ENCODE results near the gene KCNQ5.
"Not testable (repeated sequence)": the region's sequence is repeated elsewhere in the genome, so short reads cannot be mapped to it uniquely, and the experiment has no call there.

GRCh38 chr6:72984189-72984831 lies 362.4 kb downstream of the KCNQ5 start:
- TF ChIP-seq, protein P1, sequence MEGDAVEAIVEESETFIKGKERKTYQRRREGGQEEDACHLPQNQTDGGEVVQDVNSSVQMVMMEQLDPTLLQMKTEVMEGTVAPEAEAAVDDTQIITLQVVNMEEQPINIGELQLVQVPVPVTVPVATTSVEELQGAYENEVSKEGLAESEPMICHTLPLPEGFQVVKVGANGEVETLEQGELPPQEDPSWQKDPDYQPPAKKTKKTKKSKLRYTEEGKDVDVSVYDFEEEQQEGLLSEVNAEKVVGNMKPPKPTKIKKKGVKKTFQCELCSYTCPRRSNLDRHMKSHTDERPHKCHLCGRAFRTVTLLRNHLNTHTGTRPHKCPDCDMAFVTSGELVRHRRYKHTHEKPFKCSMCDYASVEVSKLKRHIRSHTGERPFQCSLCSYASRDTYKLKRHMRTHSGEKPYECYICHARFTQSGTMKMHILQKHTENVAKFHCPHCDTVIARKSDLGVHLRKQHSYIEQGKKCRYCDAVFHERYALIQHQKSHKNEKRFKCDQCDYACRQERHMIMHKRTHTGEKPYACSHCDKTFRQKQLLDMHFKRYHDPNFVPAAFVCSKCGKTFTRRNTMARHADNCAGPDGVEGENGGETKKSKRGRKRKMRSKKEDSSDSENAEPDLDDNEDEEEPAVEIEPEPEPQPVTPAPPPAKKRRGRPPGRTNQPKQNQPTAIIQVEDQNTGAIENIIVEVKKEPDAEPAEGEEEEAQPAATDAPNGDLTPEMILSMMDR (optimal IDR thresholded peaks at IDR 0.05 in 1 of 3, IDR thresholded peaks at IDR 0.05 in 1 of 3, conservative IDR thresholded peaks at IDR 0.05 in 1 of 3; ENCODE audit: extremely low read depth in 1 of 3, insufficient read depth in 2 of 3, low read length in 3 of 3), result not testable (repeated sequence)
- TF ChIP-seq EZH2 (IDR thresholded peaks at IDR 0.05; ENCODE audit: low read length), result not testable (repeated sequence)

All from keratinocyte (primary cell).